ENCODE results near the gene ZNF83.
"Not testable (repeated sequence)": the region's sequence is repeated elsewhere in the genome, so short reads cannot be mapped to it uniquely, and the experiment has no call there.

The ZNF83 gene

GRCh38 chr19:52637718-52638585 is at the start of gene ZNF83:
Gene ZNF83 (minus strand): TSS chr19:52638355.
- DNase-seq: peak; percentile 89

GRCh38 chr19:52687684-52688083 is 49.5 kb upstream of the ZNF83 start:
- no peak for DNase-seq

- no peak for DNase-seq
These were observed 47.7 kb upstream of the ZNF83 start for GRCh38 chr19:52685811-52686210.

GRCh38 chr19:52681216-52681615 is 43.1 kb upstream of the ZNF83 start:
- not testable (repeated sequence) for DNase-seq

- no peak for DNase-seq
These were observed 41.4 kb upstream of the ZNF83 start for GRCh38 chr19:52679598-52679997.

GRCh38 chr19:52675239-52675638 is 37.1 kb upstream of the ZNF83 start:
- not testable (repeated sequence) for DNase-seq

- no peak for DNase-seq
These were observed 34.9 kb upstream of the ZNF83 start for GRCh38 chr19:52673014-52673413.

GRCh38 chr19:52670046-52670445 is 31.9 kb upstream of the ZNF83 start:
- DNase-seq: no peak

GRCh38 chr19:52669586-52669985 is 31.4 kb upstream of the ZNF83 start:
- no peak for DNase-seq

- DNase-seq: no peak
These were observed 29.8 kb upstream of the ZNF83 start for GRCh38 chr19:52667972-52668371.

GRCh38 chr19:52666506-52666905 is 28.4 kb upstream of the ZNF83 start:
- no peak for DNase-seq

- no peak for DNase-seq
These were observed 27.4 kb upstream of the ZNF83 start for GRCh38 chr19:52665529-52665928.

GRCh38 chr19:52665027-52665426 is 26.9 kb upstream of the ZNF83 start:
- DNase-seq: no peak

GRCh38 chr19:52664461-52664860 is 26.3 kb upstream of the ZNF83 start:
- DNase-seq: no peak

- no peak for DNase-seq
These were observed 24.5 kb upstream of the ZNF83 start for GRCh38 chr19:52662631-52663030.

- DNase-seq: no peak
These were observed 22.8 kb upstream of the ZNF83 start for GRCh38 chr19:52660981-52661380.

GRCh38 chr19:52659013-52659412 is 20.9 kb upstream of the ZNF83 start:
- DNase-seq: no peak

- no peak for DNase-seq
These were observed 20.4 kb upstream of the ZNF83 start for GRCh38 chr19:52658595-52658994.

- no peak for DNase-seq
These were observed 15.0 kb upstream of the ZNF83 start for GRCh38 chr19:52653161-52653560.

GRCh38 chr19:52651956-52652355 is 13.8 kb upstream of the ZNF83 start:
- DNase-seq: no peak

GRCh38 chr19:52648336-52649016 is 10.3 kb upstream of the ZNF83 start:
- DNase-seq: no peak

- no peak for DNase-seq
These were observed 8.5 kb upstream of the ZNF83 start for GRCh38 chr19:52646571-52647217.

GRCh38 chr19:52640916-52641315 is 2.8 kb upstream of the ZNF83 start:
- DNase-seq: no peak

- no peak for DNase-seq
These were observed 1.8 kb upstream of the ZNF83 start for GRCh38 chr19:52639996-52640395.
